NCI-H446 treated with DMSO at 0.1 percent for 48 hours (cell line): Measurements from ENCODE around the gene FGFRL1.
"Not testable (repeated sequence)": the region's sequence is repeated elsewhere in the genome, so short reads cannot be mapped to it uniquely, and the experiment has no call there.

ENCODE experiments used
- DNase-seq: peaks from one replicate; lab custom pipeline; 2025; lab: John Stamatoyannopoulos, UW

Gene FGFRL1

DNA sequence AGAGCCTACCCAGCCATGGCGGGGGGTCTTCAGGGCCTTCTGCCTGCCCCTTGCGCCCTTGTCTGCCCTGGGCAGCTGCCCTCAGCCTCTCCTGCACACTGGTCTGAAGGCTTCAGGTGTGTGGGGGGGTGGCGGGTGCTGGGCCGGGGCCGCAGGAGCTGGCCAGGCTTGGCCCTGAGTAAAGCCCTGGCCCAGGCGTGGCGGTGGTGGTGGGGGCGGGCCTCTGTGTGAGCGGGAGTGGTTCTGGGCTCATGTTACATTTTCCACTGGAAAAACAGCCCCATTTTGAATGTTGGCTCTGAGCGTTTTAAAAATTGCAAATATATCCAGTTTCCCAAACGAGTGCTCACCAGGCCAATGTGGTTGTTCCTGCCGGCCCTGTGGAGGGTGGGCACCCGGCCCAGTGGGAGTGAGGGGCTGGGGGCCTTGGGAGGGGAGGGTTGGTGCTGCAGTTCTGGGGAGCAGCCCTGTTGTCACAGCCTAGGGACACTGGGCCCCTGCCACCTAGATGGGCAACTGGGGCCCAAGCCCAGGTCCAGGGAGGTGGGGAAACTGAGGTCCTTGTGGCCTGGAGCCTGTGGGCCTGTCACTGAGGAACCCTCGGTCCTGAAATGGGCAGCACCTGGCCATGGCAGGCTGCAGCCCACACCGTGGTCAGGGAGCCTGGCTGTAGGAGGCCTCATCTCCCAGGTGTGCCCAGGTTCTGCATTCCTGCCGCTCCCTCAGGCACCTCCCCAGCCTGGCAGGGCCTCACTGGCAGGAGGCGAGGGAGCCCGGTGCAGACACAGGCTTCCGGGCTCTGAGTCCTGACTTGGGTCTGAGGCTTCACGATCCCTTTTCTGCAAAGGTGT is 28.3 kb downstream of the FGFRL1 start:
- no peak for DNase-seq

DNA sequence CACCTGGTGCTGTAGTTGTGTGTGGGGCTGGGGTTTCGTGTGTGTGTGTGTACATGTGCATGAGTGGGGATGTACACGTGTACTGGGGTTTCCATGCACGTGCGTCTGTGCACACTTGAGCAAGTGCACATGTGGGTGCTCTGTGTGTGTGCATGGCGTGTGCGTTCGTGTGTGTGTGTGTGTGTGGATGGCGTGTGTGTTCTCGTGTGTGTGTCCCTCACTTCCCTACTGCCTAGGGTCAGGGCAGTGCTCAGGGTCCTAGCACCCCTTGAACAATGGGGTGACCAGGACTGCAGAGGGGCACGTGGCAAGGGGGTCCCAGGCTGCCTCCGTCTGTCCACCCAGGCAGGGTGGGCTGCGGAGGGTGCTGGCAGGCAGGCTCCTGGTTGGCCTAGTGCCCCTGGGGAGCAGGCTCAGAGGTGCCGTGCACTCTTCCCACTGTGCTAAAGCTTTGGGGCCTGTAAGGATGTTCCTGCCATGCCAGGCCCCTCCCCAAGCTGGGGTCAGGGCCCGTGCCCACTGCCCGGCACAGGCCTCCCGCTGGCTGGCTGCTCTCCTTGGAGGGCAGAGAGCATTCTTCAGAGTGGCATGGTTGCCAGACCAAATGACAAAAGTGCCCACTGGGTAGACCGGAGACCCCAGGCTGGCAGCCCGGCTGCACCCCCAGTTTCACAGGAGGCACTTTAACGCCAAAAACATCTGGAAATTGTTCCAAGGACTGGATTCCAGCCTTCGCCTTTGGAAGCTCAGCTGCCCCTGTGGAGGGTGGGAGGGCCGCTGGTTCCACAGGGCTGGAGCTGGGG is 29.1 kb downstream of the FGFRL1 start:
- DNase-seq = no peak

DNA sequence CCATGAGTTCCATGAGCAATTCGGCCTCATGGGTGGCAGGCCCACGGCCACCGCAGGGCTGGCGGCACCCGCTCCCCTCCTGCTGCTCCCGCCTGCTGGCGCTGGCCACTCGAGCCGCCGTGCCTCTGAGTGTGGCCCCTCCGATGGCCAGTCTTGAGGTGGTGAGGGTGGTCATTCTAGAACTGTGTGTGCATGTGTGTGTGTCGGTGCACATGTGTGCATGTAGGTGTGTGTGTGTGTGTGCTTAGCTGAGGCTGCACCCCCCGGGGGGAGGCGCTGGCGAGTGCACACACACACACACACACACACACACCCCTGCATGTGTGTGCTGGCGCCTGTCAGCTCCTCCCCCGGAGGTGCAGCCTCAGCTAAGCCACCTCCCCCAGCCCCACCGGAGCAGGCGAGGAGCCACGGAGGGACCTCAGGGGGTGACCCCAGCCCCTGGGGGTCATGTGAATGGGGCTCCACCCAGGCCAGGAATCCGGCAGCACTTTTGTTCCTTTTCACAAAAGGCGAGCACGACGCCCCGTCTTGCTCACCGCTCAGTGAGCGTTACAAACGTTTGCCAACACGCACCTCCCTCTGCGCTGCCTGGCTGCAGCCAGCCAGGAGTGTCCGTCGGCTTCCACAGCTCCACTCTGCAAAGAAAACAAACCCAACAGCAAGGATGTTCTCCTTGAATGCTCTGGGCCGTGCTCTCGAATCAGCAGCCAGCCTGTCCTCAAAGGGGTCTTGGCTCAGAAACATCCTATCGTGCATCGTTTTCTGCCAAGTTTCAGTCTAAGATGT is 29.9 kb downstream of the FGFRL1 start:
- DNase-seq = no peak

DNA sequence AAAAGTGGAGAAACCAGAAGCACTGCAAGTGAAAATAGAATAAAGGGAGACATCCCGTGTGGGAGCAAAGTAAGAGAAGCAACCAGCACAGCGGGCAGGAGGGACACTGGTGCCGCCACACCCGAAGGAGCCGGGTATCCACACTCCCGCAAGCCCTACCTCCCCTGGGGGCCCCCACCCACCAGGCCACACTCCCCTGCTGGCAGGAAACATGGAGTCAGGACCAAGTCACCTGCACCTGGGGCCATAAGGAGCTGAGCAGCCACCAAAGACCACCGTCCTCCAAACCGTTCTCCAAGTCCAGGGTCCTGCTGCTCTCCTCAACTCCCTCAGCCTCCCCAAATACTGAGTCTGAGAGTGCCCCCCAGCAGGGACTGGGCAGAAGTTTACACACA is 30.5 kb downstream of the FGFRL1 start:
- no peak for DNase-seq

- DNase-seq = no peak
Measured at GRCh38 chr4:1042352-1043055, 31.1 kb downstream of the FGFRL1 start.

GRCh38 chr4:1043162-1043561 is 31.7 kb downstream of the FGFRL1 start:
- DNase-seq = no peak

DNA sequence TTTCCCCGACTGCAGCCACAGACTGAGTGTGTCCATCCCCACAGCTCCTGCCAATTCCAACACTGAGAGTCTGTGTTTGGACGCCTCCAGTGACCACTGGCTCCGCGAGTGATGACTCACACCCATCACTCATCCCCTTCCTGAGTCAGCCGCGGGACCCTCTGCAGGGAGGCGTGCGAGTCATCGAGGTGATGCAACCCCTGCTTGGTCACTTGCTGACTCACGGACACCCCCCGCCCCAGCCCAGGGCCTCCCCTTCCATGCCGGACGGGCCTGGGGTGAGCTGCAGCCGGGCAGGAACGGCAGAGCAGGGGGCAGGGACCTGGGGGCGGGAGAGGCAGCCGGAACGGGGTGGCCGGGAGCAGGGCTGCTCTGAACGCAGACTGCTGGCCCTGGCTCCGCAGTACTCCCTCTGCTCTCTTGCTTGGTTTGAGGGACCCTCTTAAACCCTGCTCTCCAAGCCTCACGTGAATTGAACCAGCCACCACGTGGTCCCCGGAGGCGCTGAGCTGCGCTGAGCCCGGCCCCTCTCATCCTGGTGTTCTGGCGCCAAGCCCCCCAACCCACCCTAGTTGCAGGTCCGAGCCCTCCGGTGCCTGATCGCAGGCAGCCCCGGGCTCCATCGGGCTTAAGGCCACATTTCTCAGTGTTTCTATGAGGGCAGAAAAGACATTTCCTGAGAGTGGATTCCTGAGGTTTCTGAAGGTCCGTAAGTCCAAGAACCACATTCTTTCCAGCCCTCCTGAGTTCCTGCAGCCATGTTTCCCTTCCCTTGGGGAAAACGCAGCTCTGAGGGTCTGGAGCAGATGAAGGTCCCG is 32.4 kb downstream of the FGFRL1 start:
- no peak for DNase-seq

DNA sequence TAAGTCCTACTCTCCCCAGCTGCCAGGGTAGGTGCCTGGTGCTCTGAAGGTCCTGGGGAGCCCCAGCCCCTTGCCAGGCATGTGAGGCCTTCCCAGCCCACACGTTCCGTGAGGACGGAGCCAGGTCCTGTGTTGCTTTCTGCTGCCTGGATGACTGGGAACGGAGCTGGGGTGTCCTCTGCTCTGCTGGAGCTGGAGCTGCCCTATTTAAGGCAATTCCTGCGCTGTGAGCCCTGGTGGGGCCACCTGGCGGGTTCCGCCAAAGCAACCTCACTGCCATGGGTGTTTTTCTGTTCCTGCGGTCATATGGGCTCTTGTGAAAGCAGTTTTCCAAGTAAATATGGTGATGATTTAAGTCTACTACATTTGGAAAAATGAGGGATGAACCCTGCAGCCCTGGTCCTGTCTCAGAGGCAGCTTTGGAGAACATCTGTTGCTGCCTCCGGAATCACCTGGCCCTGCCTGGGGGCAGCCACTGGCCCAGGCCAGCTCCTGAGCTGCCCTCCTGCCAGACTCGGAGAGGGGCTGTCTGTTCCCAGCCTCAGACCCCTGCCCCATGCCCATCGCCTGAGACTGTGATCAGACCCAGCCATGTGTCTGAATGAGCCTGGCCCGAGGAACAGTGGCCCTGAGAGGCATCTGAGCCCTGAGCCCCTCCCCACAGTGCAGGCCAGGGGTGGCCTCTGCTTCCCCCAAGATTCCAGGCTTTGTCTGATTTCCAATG is 33.2 kb downstream of the FGFRL1 start:
- no peak for DNase-seq

DNA sequence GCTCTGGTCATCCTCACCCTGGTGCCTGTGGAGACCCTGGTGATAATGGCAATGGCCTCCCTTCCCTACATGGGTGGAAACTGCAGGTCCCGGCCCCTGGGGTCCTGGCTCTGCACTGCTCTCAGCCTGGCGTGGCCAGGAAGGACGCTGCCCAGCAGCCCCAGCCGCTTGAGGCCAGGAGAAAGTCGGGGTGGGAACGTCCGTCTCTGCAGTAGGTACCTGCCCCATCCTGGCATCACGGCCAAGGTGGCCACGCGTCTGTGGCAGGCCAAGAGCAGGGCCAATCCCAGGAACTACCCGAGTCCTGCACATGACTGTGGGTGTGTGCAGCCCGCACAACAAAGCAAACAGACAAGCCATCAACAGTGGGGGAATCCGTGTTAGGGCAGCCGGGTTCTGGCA is 33.8 kb downstream of the FGFRL1 start:
- no peak for DNase-seq

GRCh38 chr4:1045595-1046201 is 34.3 kb downstream of the FGFRL1 start:
- no peak for DNase-seq

DNA sequence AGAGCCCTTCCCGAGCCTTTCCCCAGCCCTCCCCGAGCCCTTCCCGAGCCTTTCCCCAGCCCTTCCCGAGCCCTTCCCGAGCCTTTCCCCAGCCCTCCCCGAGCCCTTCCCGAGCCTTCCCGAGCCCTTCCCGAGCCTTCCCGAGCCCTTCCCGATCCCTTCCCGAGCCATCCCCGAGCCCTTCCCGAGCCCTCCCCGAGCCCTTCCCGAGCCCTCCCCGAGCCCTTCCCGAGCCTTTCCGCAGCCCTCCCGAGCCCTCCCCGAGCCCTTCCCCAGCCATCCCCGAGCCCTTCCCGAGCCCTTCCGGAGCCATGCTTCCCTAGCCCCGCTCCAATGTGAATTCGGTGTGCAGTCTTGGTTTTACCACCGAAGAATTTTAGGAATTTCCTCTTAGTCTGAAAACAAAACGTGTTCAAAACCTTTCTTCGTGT is 35.2 kb downstream of the FGFRL1 start:
- not testable (repeated sequence) for DNase-seq

DNA sequence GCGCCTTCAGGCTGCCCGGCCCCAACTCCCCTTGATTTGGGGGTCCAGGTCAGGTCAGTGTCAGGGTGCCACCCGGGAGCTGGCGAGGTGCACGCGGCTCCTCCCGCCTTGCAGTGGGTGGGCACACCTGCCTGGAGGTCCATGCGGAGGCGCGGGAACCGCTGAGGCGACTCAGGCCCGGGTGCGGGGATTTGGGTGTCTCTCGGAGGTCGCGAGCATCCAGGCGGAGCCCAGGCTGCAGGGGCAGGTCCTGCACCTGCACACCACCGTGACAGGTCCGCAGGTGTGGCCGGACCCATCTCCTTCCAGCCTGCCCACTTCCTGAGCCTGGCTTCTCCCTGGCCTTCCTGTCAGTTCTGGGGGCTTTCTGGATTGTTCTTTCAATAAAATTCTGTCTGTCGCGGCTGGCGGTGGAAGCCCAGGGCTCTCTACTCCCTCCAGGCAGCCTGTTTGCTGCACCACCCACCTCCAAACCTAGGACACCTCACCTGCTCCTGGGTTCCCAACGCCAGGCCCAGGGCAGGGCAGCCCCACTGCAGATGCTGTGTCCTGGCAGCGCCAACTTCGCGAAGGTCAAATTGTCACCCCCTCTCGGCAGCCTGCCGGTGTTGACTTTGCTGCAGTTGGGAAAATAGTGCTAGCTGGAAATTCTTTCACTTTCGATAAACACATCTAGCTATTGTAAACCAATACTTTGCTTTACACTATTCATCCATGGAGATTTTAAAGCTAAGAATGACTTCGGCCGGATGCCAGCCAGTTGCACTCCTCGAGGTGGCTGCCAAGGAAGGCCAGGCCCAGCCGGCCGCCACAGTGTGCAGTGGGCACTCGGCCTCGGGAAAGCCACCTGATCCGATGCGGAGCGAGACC is 35.9 kb downstream of the FGFRL1 start:
- no peak for DNase-seq

DNA sequence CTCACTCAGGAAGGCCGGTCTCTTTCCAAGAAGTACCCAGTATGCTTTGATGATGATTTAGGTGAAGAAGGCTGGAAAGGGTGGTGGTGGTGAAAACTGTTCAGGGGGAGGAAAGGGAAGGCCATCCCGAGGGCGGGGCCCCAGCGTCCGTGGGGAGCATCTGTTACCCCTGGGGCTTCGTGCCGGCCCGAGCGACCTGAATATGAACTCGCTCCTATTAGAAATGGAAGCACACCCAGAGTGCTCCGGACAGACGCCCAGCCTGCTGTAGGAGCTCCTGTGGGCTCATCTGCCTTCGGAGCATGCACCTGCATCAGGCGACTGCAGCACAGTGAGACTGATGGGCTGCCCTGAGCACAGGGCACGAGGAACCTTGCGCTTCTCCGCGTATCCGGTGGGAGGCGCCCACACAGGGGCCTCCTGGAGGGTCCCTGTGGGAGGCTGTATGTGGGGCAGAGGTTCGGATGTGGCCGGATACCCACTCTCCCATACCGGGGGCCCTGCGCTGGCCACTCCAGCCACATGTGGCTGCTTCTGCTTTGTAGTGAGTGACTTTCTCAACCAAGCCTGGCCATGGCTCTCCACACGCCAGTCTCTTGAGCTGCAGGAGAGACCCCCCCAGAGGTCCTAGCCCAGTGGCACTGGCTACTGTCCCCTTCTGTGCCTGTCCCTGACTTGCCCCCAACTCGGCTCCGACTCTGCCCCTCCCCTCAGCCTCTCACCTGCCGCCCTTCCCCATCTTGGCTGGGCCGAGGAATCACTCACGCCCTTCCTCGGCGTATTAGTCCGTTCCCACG is 36.7 kb downstream of the FGFRL1 start:
- no peak for DNase-seq

DNA sequence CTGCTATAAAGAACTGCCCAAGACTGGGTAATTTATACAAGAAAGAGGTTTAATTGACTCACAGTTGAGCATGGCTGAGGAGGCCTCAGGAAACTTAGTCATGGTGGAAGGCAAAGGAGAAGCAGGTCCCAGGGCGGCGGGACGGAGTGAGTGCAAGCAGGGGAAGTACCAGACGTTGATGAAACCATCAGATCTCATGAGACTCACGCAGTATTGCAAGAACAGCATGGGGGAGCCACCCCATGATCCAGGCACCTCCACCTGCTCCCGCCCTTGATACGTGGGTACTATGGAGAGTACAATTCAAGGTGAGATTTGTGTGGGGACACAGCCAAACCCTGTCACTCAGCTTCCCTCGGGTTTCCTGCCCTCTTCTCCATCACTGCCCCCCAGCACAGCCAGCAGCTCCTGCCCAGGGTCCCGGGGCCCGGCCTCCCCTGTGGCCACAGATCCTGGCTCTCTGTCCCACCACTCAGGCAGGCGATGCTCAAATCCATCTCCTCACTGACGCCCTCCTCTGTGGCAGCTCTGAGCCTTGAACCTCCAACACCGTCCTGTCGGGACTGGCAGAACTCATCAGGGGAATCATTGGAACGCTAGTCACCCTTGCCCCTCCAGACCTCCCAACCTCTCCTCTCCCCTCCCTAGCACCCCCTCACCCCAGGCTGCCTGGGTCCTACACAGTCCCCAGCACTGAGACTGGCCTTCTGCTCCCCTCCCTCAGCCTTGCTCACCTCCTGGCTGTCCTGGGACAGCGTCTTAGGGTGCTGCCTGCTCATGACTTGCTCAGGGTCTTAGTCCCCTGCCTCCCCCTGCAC is 37.6 kb downstream of the FGFRL1 start:
- no peak for DNase-seq

DNA sequence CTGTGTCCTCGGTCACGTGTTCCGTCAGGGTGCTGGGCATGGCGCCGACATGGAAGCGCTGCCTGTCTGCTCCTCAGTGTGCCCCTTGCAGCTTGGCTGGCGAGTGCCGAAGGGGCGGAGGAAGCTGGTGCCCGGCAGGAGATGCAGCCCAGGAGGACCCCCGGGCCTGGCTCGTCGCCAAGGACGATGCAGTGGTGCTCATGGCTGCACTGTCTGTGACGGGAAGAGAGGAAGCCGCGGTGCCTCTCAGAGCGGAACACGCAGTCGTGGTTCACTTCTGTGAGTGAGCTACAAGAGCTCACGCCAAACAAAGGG is 38.1 kb downstream of the FGFRL1 start:
- no peak for DNase-seq

- no peak for DNase-seq
Measured at GRCh38 chr4:1050486-1051213, 39.2 kb downstream of the FGFRL1 start.

DNA sequence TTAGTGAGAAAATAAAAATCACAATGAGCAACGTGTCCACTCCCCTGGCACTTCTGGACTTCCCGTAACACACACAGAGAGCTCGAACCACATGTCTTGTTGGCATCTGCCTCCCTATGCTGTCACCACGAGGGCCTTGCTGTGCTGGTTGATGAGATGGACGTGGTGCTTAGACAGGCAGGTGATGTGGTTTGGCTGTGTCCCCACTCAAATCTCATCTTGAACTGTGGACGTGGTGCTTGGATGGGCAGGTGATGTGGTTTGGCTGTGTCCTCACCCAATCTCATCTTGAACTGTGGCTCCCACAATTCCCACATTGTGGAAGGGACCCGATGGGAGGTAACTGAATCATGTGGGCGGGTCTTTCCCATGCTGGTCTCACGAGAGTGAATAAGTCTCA is 40.0 kb downstream of the FGFRL1 start:
- DNase-seq = no peak
